ENCODE results near the gene CRISPLD2. TPM values are rescaled to one million over a fixed set of nuclear protein-coding genes. Genes with fewer than 3 reads are reported as not detected.

The CRISPLD2 gene
- total RNA-seq, result 11.6 and 47.8 TPM in 2 replicates

DNA sequence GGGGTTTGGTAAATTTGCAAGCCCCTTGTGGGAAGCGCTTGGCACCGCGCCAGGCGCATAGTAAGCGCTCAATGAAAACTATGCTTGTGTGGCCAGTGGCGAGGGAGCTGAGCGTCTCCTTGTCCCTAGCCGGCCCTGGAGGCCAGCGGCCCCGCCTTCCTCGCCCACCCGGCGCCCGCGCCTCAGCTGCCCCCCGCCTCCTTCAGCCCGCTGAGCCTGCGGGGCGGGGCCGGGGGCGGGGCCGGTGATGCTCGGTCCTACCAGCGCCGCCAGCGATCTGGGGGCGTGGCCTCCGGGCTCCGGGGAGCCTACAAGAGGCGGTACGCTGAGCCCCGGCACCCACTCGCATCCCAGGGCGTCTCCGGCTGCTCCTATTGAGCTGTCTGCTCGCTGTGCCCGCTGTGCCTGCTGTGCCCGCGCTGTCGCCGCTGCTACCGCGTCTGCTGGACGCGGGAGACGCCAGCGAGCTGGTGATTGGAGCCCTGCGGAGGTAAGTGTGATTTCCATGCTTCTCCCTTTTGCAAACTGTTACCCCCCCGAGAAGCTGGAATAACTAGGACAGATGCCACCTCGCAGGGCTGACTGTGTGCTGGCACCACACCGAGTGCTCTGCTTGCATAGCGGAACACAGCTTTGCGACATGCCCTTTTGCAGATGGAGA is at the start of gene CRISPLD2:
Gene CRISPLD2, plus strand, starts transcription at position 342 of the 661 bp plus-strand sequence. CDS start 18,511 bp downstream, outside the sequence.

Other genes with a start within 250 kb of the CRISPLD2 start
- 171 and 221 TPM in 2 replicates for gene COTL1, start 201.9 kb upstream of the CRISPLD2 start, total RNA-seq
- 38.6 and 39.7 TPM in 2 replicates for gene KLHL36, start 171.5 kb upstream of the CRISPLD2 start, total RNA-seq
- 33.6 and 37.6 TPM in 2 replicates for gene USP10, start 120.0 kb upstream of the CRISPLD2 start, total RNA-seq
- 43.7 and 45.8 TPM in 2 replicates for gene ZDHHC7, start 191.6 kb downstream of the CRISPLD2 start, total RNA-seq
- gene KIAA0513, start 207.8 kb downstream of the CRISPLD2 start, total RNA-seq, result 7.8 and 8.1 TPM in 2 replicates

All from cardiac atrium fibroblast (primary cell).